DND-41 (cell line): ENCODE measurements around the gene NUTM1.

Experiments used
- ATAC-seq: fragments of 200-7000 bp; cut with Tn5 transposase; 3 replicates; pipeline ENCODE4 v1.9.1; 2021; ENCODE audit warnings: low read depth; ENCODE audit not compliant: insufficient read depth
- DNase-seq: peaks from one replicate; pipeline ENCODE4 v3.0.0-alpha.2; 2020
- H2AFZ ChIP-seq: 2 replicates; pipeline ENCODE4 v1.6.0; 2012; ENCODE audit warnings: low read depth, low read length
- H3K27ac ChIP-seq: 2 replicates; pipeline ENCODE4 v1.5.1; 2012; ENCODE audit warnings: low read length, inconsistent platforms
- H3K27me3 ChIP-seq: fragments of 200-600 bp; sonication (generic); 2 replicates; pipeline ENCODE4 v1.6.0; 2012; ENCODE audit warnings: low read length, mild to moderate bottlenecking, inconsistent platforms; ENCODE audit not compliant: insufficient read depth, poor library complexity
- H3K36me3 ChIP-seq: 2 replicates; pipeline ENCODE4 v1.5.1; 2012; ENCODE audit warnings: low read length, inconsistent platforms; ENCODE audit not compliant: insufficient read depth
- H3K4me1 ChIP-seq: 2 replicates; pipeline ENCODE4 v1.5.1; 2012; ENCODE audit warnings: mild to moderate bottlenecking, low read length; ENCODE audit not compliant: insufficient read depth
- H3K4me2 ChIP-seq: 2 replicates; pipeline ENCODE4 v1.6.0; 2012; ENCODE audit warnings: mild to moderate bottlenecking, moderate library complexity, low read length, inconsistent platforms; ENCODE audit not compliant: insufficient read depth
- H3K4me3 ChIP-seq, 2 experiments: fragments of 200-600 bp in 1 of 2; shearing (Covaris generic) in 1 of 2; 2 replicates each; pipeline ENCODE4 v1.5.1; 2012 to 2016; ENCODE audit warnings: inconsistent platforms in 2 of 2, low read length in 2 of 2, mild to moderate bottlenecking in 2 of 2, low read depth in 1 of 2, moderate library complexity in 1 of 2
- H3K79me2 ChIP-seq: 2 replicates; pipeline ENCODE4 v1.6.0; 2012; ENCODE audit warnings: low read length, inconsistent platforms; ENCODE audit not compliant: insufficient read depth
- H3K9ac ChIP-seq: 2 replicates; pipeline ENCODE4 v1.6.0; 2012; ENCODE audit warnings: low read depth, mild to moderate bottlenecking, inconsistent platforms, low read length, moderate library complexity
- H3K9me3 ChIP-seq: 2 replicates; pipeline ENCODE4 v1.5.1; 2012; ENCODE audit warnings: low read length, moderate library complexity, mild to moderate bottlenecking, inconsistent platforms; ENCODE audit not compliant: insufficient read depth, severe bottlenecking
- H4K20me1 ChIP-seq: 2 replicates; pipeline ENCODE4 v1.6.0; 2012; ENCODE audit warnings: low read length; ENCODE audit not compliant: insufficient read depth
- CTCF ChIP-seq: IDR thresholded peaks from 2 replicates; pipeline ENCODE4 v1.5.1; 2012; ENCODE audit warnings: borderline replicate concordance, low read length, moderate library complexity, mild to moderate bottlenecking; ENCODE audit not compliant: poor library complexity, severe bottlenecking; ENCODE audit errors: extremely low read depth
- EZH2 ChIP-seq: IDR thresholded peaks from 3 replicates; pipeline ENCODE4 v1.6.1; 2012; ENCODE audit warnings: borderline replicate concordance, low read depth, mild to moderate bottlenecking, moderate library complexity, low read length, inconsistent platforms; ENCODE audit not compliant: severe bottlenecking

Gene NUTM1

GRCh38 chr15:34331809-34332208 lies 11.3 kb upstream of the NUTM1 start:
- H4K20me1 ChIP-seq, result no peaks in the 10 kb centered on the region
- DNase-seq, result no peak
- H3K4me3 ChIP-seq, result no peak overlapping the region
- no peak overlapping the region for H3K27ac ChIP-seq
- no peaks in the 10 kb centered on the region for H3K36me3 ChIP-seq
- no peaks in the 10 kb centered on the region for H3K9me3 ChIP-seq
- ATAC-seq, result no peak
- H3K4me2 ChIP-seq, result no peak overlapping the region
- H3K79me2 ChIP-seq, result peaks cover 11% of the 10 kb centered on the region
- H3K27me3 ChIP-seq, result no peaks in the 10 kb centered on the region
- H2AFZ ChIP-seq, result no peak overlapping the region
- no peak for TF ChIP-seq EZH2
- no peak for TF ChIP-seq CTCF
- peaks cover 36% of the 10 kb centered on the region for H3K4me1 ChIP-seq
- no peak overlapping the region for H3K9ac ChIP-seq

DNA sequence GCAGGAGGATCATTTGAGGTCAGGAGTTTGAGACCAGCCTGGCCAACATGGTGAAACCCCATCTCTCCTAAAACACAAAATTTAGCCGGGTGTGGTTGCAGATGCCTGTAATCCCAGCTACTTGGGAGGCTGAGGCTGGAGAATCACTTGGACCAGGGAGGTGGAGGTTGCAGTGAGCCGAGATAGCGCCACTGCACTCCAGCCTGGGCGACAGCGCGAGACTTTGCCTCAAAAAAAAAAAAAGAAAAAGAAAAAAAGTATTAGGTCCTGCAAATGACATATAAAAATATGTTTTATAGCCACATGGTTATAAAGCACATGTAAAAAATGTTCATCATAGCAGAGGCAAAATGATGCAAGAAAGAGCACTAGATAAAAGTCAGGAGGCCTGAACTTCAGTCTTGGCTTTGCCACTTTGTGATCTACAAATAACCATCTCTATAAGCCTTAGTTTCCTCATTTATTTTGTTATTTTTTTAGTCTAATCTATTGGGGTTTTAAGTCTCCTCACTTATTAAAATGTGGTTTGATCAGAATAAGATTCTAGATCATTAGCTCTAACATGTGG lies 10.5 kb upstream of the NUTM1 start:
- H3K4me2 ChIP-seq, result no peak overlapping the region
- no peak overlapping the region for H3K4me3 ChIP-seq
- no peaks in the 10 kb centered on the region for H3K9me3 ChIP-seq
- no peaks in the 10 kb centered on the region for H4K20me1 ChIP-seq
- H3K27ac ChIP-seq, result no peak overlapping the region
- H3K4me1 ChIP-seq, result peaks cover 41% of the 10 kb centered on the region
- ATAC-seq, result no peak
- no peak for DNase-seq
- no peaks in the 10 kb centered on the region for H3K27me3 ChIP-seq
- H3K36me3 ChIP-seq, result no peaks in the 10 kb centered on the region; the same call in 1 of the 2 replicates
- H3K9ac ChIP-seq, result no peak overlapping the region
- peaks cover 18% of the 10 kb centered on the region for H3K79me2 ChIP-seq
- TF ChIP-seq EZH2 (no peak), CTCF (no peak)
- no peak overlapping the region for H2AFZ ChIP-seq

DNA sequence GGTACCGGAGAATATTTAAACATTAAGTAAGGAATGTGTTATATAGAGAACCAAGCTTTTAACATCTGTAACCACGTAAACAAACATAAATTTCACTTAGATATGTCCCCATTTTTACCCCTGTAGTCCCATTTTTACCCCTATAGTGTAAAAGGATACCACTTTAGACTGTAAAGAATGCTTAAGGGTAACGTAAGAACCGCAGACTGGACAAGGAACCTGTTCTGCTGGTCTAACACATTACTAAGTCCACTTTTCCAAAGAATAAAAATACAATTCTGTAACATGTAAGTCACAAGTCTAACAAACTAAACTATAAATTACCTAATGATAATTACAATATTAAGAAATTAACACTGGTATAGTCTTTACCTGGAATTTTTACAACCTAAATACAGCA lies 8.4 kb upstream of the NUTM1 start:
- peaks cover 18% of the 10 kb centered on the region for H3K79me2 ChIP-seq
- peak overlapping the region; percentile 40 for H3K9ac ChIP-seq
- no peaks in the 10 kb centered on the region for H3K27me3 ChIP-seq
- TF ChIP-seq CTCF (no peak), EZH2 (no peak)
- no peaks in the 10 kb centered on the region for H3K9me3 ChIP-seq
- no peaks in the 10 kb centered on the region for H4K20me1 ChIP-seq
- ATAC-seq (no peak), DNase-seq (no peak)
- no peak overlapping the region for H2AFZ ChIP-seq
- peak overlapping the region; percentile 72 for H3K27ac ChIP-seq
- peaks cover 48% of the 10 kb centered on the region for H3K4me1 ChIP-seq
- peak overlapping the region in 1 of 2 experiments; percentile 97; a peak in 2 of 4 replicates for H3K4me3 ChIP-seq
- peak overlapping the region; percentile 99 for H3K4me2 ChIP-seq
- no peaks in the 10 kb centered on the region; the same call in 1 of the 2 replicates for H3K36me3 ChIP-seq
